Mesothelial cell of epicardium (in vitro differentiated cells): Measurements from ENCODE around the gene EYS. TPM values are rescaled to one million over a fixed set of nuclear protein-coding genes. Genes with fewer than 3 reads are reported as not detected.
"Not testable (repeated sequence)": the region's sequence is repeated elsewhere in the genome, so short reads cannot be mapped to it uniquely, and the experiment has no call there.

Source experiments
- DNase-seq, 2 experiments: peaks; one replicate each; pipeline ENCODE4 v3.0.0; 2021; ENCODE audit warnings: low spot score in 2 of 2; ENCODE audit not compliant: unreplicated experiment in 2 of 2
- H3K27ac Mint-ChIP-seq: 2 replicates; pipeline ENCODE4 v1.8.0; 2021; ENCODE audit warnings: mixed read lengths
- H3K27me3 Mint-ChIP-seq: 2 replicates; pipeline ENCODE4 v1.8.0; 2021; ENCODE audit warnings: low read depth, mixed read lengths
- H3K36me3 Mint-ChIP-seq: 2 replicates; pipeline ENCODE4 v1.8.0; 2021; ENCODE audit warnings: mixed read lengths
- H3K4me1 Mint-ChIP-seq: 2 replicates; pipeline ENCODE4 v1.8.0; 2021; ENCODE audit warnings: mixed read lengths
- H3K4me3 Mint-ChIP-seq: 2 replicates; pipeline ENCODE4 v1.8.0; 2021; ENCODE audit warnings: mild to moderate bottlenecking, moderate library complexity, mixed read lengths
- H3K9me3 Mint-ChIP-seq: 2 replicates; pipeline ENCODE4 v1.8.0; 2021; ENCODE audit warnings: mixed read lengths
- CTCF ChIP-seq: fragments of 200-600 bp; sonication (generic); IDR thresholded peaks from one replicate; pipeline ENCODE4 v1.5.0; 2021; ENCODE audit warnings: antibody characterized with exemption; ENCODE audit not compliant: unreplicated experiment
- total RNA-seq: library from RNA; stranded (reverse); gene quantifications from 3 replicates; pipeline ENCODE4 v1.2.1, GENCODE V29; 2021

The EYS gene
- total RNA-seq, 1 donor from 2014 or later = 0.69 TPM

- no peaks in the 10 kb centered on the region for H3K27me3 Mint-ChIP-seq
- no peak overlapping the region for H3K27ac Mint-ChIP-seq
- H3K4me3 Mint-ChIP-seq = no peak overlapping the region
- no peak for DNase-seq
- H3K9me3 Mint-ChIP-seq = peaks cover 16% of the 10 kb centered on the region
- no peaks in the 10 kb centered on the region for H3K36me3 Mint-ChIP-seq
- no peak for TF ChIP-seq CTCF
- no peaks in the 10 kb centered on the region for H3K4me1 Mint-ChIP-seq
These were observed 308.2 kb downstream of the EYS start for GRCh38 chr6:65398851-65399250.

- Mint-ChIP-seq H3K27me3 (no peaks in the 10 kb centered on the region), H3K36me3 (no peaks in the 10 kb centered on the region), H3K9me3 (peaks cover 8% of the 10 kb centered on the region), H3K4me3 (no peak overlapping the region), H3K27ac (no peak overlapping the region), H3K4me1 (peaks cover 2% of the 10 kb centered on the region)
- no peak for DNase-seq
- TF ChIP-seq CTCF = no peak
These were observed 356.5 kb downstream of the EYS start for GRCh38 chr6:65350530-65350929.

GRCh38 chr6:65302655-65303054 is 404.4 kb downstream of the EYS start:
- not testable (repeated sequence) for DNase-seq, H3K36me3 Mint-ChIP-seq, H3K4me1 Mint-ChIP-seq, H3K4me3 Mint-ChIP-seq, H3K9me3 Mint-ChIP-seq, H3K27me3 Mint-ChIP-seq, H3K27ac Mint-ChIP-seq

- no peak overlapping the region for H3K4me3 Mint-ChIP-seq
- no peak overlapping the region for H3K27ac Mint-ChIP-seq
- H3K4me1 Mint-ChIP-seq = no peaks in the 10 kb centered on the region
- H3K36me3 Mint-ChIP-seq = no peaks in the 10 kb centered on the region
- H3K9me3 Mint-ChIP-seq = no peaks in the 10 kb centered on the region
- TF ChIP-seq CTCF = no peak
- DNase-seq = no peak
- no peaks in the 10 kb centered on the region for H3K27me3 Mint-ChIP-seq
These were observed 407.8 kb downstream of the EYS start for GRCh38 chr6:65299236-65299635.

- Mint-ChIP-seq H3K36me3 (no peaks in the 10 kb centered on the region), H3K4me1 (no peaks in the 10 kb centered on the region), H3K4me3 (no peak overlapping the region), H3K27me3 (no peaks in the 10 kb centered on the region), H3K27ac (no peak overlapping the region), H3K9me3 (peaks cover 3% of the 10 kb centered on the region)
- DNase-seq = no peak
- TF ChIP-seq CTCF = no peak
These were observed 411.2 kb downstream of the EYS start for GRCh38 chr6:65295812-65296211.

GRCh38 chr6:65289491-65289890 is 417.5 kb downstream of the EYS start:
- Mint-ChIP-seq H3K9me3 (peaks cover 3% of the 10 kb centered on the region), H3K4me1 (no peaks in the 10 kb centered on the region), H3K27ac (no peak overlapping the region), H3K27me3 (no peaks in the 10 kb centered on the region), H3K4me3 (no peak overlapping the region), H3K36me3 (no peaks in the 10 kb centered on the region)
- no peak for TF ChIP-seq CTCF
- DNase-seq = no peak
